Stimulated activated CD8-positive, alpha-beta memory T cell treated with anti-CD3 and anti-CD28 coated beads, Interleukin-2, amount 100 ng/mL, for 48 hours (primary cell): Measurements from ENCODE around the gene ARID4B.
"Not testable (repeated sequence)": the region's sequence is repeated elsewhere in the genome, so short reads cannot be mapped to it uniquely, and the experiment has no call there.

ENCODE experiments used
- DNase-seq, 2 donors: peaks; one replicate each; pipeline ENCODE4 v3.0.0-alpha.2; 2020; ENCODE audit warnings: low read depth in 2 of 2

Gene ARID4B

GRCh38 chr1:235298758-235299157, 29.2 kb downstream of the ARID4B start:
- no peak for DNase-seq

- no peak for DNase-seq
Observed at GRCh38 chr1:235297579-235297978, 30.4 kb downstream of the ARID4B start.

GRCh38 chr1:235296729-235297128, 31.2 kb downstream of the ARID4B start:
- DNase-seq: no peak

- no peak for DNase-seq
Observed at GRCh38 chr1:235295902-235296350, 32.1 kb downstream of the ARID4B start.

GRCh38 chr1:235293322-235293942, 34.5 kb downstream of the ARID4B start:
- DNase-seq: no peak

- DNase-seq: no peak
Observed at GRCh38 chr1:235292790-235293189, 35.2 kb downstream of the ARID4B start.

- no peak for DNase-seq
Observed at GRCh38 chr1:235291599-235292091, 36.3 kb downstream of the ARID4B start.

GRCh38 chr1:235290740-235291502, 37.1 kb downstream of the ARID4B start:
- DNase-seq: no peak

- DNase-seq: no peak
Observed at GRCh38 chr1:235289859-235290739, 37.9 kb downstream of the ARID4B start.

- DNase-seq: no peak
Observed at GRCh38 chr1:235287208-235287882, 40.6 kb downstream of the ARID4B start.

GRCh38 chr1:235286667-235287066, 41.3 kb downstream of the ARID4B start:
- no peak for DNase-seq

GRCh38 chr1:235284231-235284769, 43.7 kb downstream of the ARID4B start:
- DNase-seq: no peak

GRCh38 chr1:235283636-235284035, 44.3 kb downstream of the ARID4B start:
- DNase-seq: not testable (repeated sequence)

- DNase-seq: no peak
Observed at GRCh38 chr1:235280467-235280866, 47.5 kb downstream of the ARID4B start.

- no peak for DNase-seq
Observed at GRCh38 chr1:235279694-235280093, 48.3 kb downstream of the ARID4B start.

- DNase-seq: no peak
Observed at GRCh38 chr1:235278915-235279292, 49.1 kb downstream of the ARID4B start.

- DNase-seq: no peak
Observed at GRCh38 chr1:235278233-235278914, 49.6 kb downstream of the ARID4B start.

- DNase-seq: no peak
Observed at GRCh38 chr1:235277709-235278108, 50.3 kb downstream of the ARID4B start.

- DNase-seq: no peak
Observed at GRCh38 chr1:235275836-235276235, 52.1 kb downstream of the ARID4B start.

GRCh38 chr1:235275223-235275622, 52.8 kb downstream of the ARID4B start:
- DNase-seq: no peak

- no peak for DNase-seq
Observed at GRCh38 chr1:235272851-235273250, 55.1 kb downstream of the ARID4B start.
